GM12892 (cell line): ENCODE results near the gene TRIP12.

Experiments used
- DNase-seq: peaks from one replicate; pipeline ENCODE4 v3.0.0; 2011; ENCODE audit not compliant: insufficient read length
- FAIRE-seq: peaks from 2 replicates; lab custom pipeline; 2011; peaks lifted over from hg19 to GRCh38; lab: Jason Lieb, UNC
- POLR2A ChIP-seq: IDR thresholded peaks from 2 replicates; pipeline ENCODE4 v1.6.1; 2011; ENCODE audit warnings: low read depth, low read length, control low read depth
- POLR2AphosphoS5 ChIP-seq: IDR thresholded peaks from 2 replicates; pipeline ENCODE4 v1.6.1; 2011; ENCODE audit warnings: low read depth, low read length, control low read depth
- TAF1 ChIP-seq: IDR thresholded peaks from 2 replicates; pipeline ENCODE4 v1.6.1; 2011; ENCODE audit warnings: low read depth, mild to moderate bottlenecking, control low read depth, low read length, borderline replicate concordance

TRIP12 gene

GRCh38 chr2:229719926-229720647, 201.7 kb downstream of the TRIP12 start:
- TF ChIP-seq POLR2A (no peak), TAF1 (no peak), POLR2AphosphoS5 (no peak)
- no peak for DNase-seq
- no peak for FAIRE-seq

- no peak for TF ChIP-seq POLR2A
- no peak for TF ChIP-seq POLR2AphosphoS5
- TF ChIP-seq TAF1 = no peak
- DNase-seq (no peak), FAIRE-seq (no peak)
These were observed 203.8 kb downstream of the TRIP12 start for GRCh38 chr2:229718057-229718456.

GRCh38 chr2:229715895-229716507, 205.8 kb downstream of the TRIP12 start:
- DNase-seq (no peak), FAIRE-seq (no peak)
- TF ChIP-seq POLR2AphosphoS5 (no peak), POLR2A (no peak), TAF1 (no peak)

- FAIRE-seq (peak; percentile 48), DNase-seq (peak; percentile 36)
- TF ChIP-seq POLR2A (no peak), POLR2AphosphoS5 (no peak), TAF1 (no peak)
These were observed 206.9 kb downstream of the TRIP12 start for GRCh38 chr2:229714736-229715541.

GRCh38 chr2:229714080-229714735, 207.6 kb downstream of the TRIP12 start, which contains the start of gene DNER:
TSS of gene DNER (minus strand) at chr2:229714555. CDS start at chr2:229714423, 132 bp downstream.
- FAIRE-seq (no peak), DNase-seq (peak; percentile 70)
- TF ChIP-seq TAF1 = no peak
- no peak for TF ChIP-seq POLR2AphosphoS5
- TF ChIP-seq POLR2A = no peak
